ENCODE measurements around the gene RABGAP1L. TPM values are rescaled to one million over a fixed set of nuclear protein-coding genes. Genes with fewer than 3 reads are reported as not detected.

The RABGAP1L gene
- total RNA-seq, 1 experiment from 2014 or later: 20.8 TPM

GRCh38 chr1:174946031-174946430, 786.7 kb downstream of the RABGAP1L start:
- DNase-seq (ENCODE audit: extremely low read depth, low read depth): no peak

DNA sequence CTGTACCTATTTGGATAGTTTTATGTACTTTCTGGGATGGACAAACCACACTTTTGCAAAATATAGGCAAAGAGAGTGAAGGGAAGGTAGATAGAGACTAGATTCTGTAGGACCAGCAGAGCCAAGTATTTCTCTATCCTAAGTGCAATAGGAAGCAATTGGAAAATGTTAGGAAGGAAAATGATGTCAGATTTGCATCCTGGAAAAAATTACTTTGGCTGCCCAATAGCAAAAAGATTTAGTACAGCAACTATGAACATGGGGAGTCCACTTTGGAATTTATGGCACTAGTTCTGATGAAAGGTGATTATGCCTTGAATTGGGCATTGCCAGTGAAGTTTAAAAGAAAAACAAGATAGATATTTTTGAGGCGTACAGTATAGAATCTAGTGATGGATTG, 789.7 kb downstream of the RABGAP1L start:
- no peak for DNase-seq (ENCODE audit: extremely low read depth, low read depth)

GRCh38 chr1:174949645-174950044, 790.3 kb downstream of the RABGAP1L start:
- DNase-seq (ENCODE audit: extremely low read depth, low read depth): no peak

- DNase-seq (ENCODE audit: extremely low read depth, low read depth): no peak
These were observed 794.2 kb downstream of the RABGAP1L start for GRCh38 chr1:174953285-174954072.

- DNase-seq (ENCODE audit: extremely low read depth, low read depth): no peak
These were observed 794.7 kb downstream of the RABGAP1L start for GRCh38 chr1:174954073-174954460.

GRCh38 chr1:174954671-174955669, 795.6 kb downstream of the RABGAP1L start:
- DNase-seq (ENCODE audit: extremely low read depth, low read depth): no peak

- DNase-seq (ENCODE audit: extremely low read depth, low read depth): no peak
These were observed 796.8 kb downstream of the RABGAP1L start for GRCh38 chr1:174956086-174956485.

DNA sequence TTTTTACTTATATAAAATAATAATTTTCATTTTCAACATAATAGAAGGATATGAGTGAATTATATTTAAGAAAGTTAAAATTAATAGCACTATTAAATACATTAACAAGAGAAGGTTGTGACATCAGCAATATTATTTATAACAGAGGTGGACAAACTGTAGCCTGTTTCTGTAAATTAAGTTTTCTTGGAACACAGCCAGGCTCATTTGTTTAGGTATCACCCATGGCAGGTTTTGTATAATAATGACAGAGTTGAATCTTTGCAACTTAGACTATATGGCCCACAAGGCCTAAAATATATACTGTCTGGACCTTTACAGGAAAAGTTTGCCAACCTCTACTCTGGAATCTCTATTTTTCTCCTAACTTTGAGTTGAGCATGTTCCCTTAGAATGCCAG, 797.7 kb downstream of the RABGAP1L start:
- no peak for DNase-seq (ENCODE audit: extremely low read depth, low read depth)

DNA sequence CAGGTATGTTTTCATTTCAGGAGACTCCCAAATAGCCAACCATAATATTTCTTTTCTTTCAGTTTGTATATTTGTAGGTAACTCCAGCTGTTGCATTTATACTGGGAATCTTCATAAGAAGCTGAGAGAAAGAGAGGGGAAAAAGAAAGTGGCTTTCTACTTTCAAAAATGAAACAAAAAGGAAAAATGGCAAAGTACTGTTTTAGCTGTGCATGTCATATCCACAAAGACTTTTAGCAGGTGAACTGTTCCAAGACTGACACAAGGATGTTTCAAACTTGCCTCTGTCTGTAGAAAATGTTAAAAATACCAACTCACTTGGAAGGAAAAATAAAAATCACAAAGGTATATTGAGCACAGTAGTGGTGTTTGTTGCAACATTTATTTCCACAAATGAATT, 798.5 kb downstream of the RABGAP1L start:
- DNase-seq (ENCODE audit: extremely low read depth, low read depth): no peak

DNA sequence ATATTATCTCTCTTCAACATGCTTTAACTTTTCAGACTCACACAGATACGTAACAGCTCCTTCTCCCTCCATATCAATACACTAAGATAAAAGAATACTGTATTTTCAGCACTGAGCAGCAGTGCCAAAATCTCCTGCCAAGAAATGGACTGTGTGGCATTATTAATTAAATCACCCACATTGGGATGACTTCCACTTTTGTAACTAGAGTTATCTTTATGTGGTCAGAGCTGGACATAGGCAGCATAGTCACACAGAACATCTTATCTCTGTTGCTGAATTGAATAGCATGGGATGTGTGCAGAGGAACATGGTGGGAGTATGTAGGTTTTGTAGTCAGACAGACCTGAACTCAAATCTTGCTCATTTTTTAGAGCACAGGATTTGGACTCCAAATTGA, 799.1 kb downstream of the RABGAP1L start:
- DNase-seq (ENCODE audit: extremely low read depth, low read depth): no peak

- no peak for DNase-seq (ENCODE audit: extremely low read depth, low read depth)
These were observed 801.0 kb downstream of the RABGAP1L start for GRCh38 chr1:174960362-174960761.

- DNase-seq (ENCODE audit: extremely low read depth, low read depth): no peak
These were observed 804.3 kb downstream of the RABGAP1L start for GRCh38 chr1:174963529-174964125.

GRCh38 chr1:174964261-174964971, 805.1 kb downstream of the RABGAP1L start:
- DNase-seq (ENCODE audit: extremely low read depth, low read depth): no peak

GRCh38 chr1:174964972-174965361, 805.6 kb downstream of the RABGAP1L start:
- no peak for DNase-seq (ENCODE audit: extremely low read depth, low read depth)

DNA sequence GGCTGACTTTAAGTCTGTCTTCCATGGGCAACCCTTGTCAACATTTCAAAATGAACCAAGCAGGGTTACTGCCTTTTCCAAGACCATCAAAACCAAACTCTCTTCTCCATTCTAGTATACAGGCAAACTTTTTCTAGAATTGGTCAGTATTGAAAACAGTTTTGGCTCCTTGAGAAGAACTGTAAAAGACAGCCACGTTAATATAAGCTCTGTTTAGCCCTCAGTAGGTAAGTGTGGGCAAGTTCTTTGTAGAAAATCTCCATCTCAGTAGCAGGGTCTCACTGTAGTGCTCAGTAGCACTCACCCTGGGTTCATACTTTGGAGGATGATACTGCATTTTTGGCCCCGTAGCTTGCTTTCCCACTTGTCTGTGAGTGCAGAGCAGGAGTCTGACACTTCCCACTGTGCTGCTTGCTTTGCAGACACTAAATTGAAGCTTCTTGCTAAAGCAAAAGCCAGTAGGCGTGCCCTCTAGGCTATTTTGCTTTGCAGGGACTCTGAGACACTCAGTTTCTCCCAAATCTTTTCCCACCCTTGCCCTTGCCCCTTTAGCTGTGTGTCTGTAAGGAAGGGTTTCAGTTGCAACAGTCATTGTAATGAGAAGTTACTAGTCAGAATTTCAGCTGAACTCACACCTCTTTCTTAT, 806.2 kb downstream of the RABGAP1L start:
- DNase-seq (ENCODE audit: extremely low read depth, low read depth): peak; percentile 23

DNA sequence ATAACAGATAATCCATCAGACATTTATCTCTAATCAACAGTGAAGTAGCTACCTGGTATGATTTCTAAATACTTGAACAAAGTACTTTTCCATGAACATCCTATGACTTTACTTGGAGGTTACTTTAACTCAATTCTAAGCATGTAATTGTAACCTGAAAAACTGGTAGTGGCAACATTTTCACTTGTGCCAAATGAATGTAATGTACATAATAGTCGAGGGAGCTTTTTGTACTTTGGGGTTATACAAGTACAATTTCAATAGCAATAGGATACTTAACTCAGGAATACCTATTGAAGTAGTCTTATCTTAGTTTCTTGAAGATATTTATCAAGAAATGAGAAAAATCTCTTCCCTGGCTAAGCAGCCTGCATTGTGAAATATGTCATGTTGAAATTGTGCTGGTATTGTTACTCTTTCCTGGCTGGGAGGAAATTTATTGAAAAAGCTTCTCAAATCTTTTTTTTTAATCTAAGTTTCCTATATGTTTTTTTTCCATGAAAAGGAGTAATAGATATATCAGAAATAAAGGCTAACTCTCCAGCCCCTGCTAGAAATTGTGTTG, 806.8 kb downstream of the RABGAP1L start:
- DNase-seq (ENCODE audit: extremely low read depth, low read depth): no peak

GRCh38 chr1:174967845-174968705, 808.8 kb downstream of the RABGAP1L start:
- no peak for DNase-seq (ENCODE audit: extremely low read depth, low read depth)

- no peak for DNase-seq (ENCODE audit: extremely low read depth, low read depth)
These were observed 809.5 kb downstream of the RABGAP1L start for GRCh38 chr1:174968750-174969244.

DNA sequence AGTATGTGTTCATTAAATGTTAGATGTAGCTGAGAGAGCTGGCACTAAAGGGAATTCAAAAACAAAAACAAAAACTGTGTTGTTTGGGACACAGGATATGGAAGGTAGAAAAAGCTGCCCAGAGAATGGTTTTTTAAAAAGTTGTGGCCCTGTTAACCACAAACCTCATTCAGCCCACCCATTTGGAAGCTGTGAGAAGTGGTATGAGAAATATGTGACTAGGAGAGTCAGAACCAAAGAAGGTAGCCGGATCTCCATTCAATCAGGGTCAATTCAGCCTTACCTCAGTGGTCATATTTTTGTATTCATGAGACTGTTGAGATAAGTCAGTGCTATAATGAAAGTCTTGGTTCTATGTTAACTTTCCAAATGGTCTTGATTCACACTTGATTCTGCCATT, 810.7 kb downstream of the RABGAP1L start:
- no peak for DNase-seq (ENCODE audit: extremely low read depth, low read depth)
